Neuronal stem cell (in vitro differentiated cells): ENCODE data around the gene MS4A7.

Experiments used
- DNase-seq: peaks from one replicate; pipeline ENCODE4 v3.0.0-alpha.2; 2013; ENCODE audit warnings: low spot score
- H2AFZ ChIP-seq: one replicate; pipeline ENCODE4 v1.6.1; 2013; ENCODE audit warnings: mild to moderate bottlenecking, low read length, inconsistent platforms
- H2AK5ac ChIP-seq: 2 replicates; pipeline ENCODE4 v1.6.1; 2013; ENCODE audit warnings: low read depth, mild to moderate bottlenecking, inconsistent platforms, low read length, moderate library complexity, mixed read lengths
- H2BK120ac ChIP-seq: 2 replicates; pipeline ENCODE4 v1.6.1; 2013; ENCODE audit warnings: low read depth, mild to moderate bottlenecking, inconsistent platforms, low read length, moderate library complexity, mixed read lengths
- H2BK12ac ChIP-seq: one replicate; pipeline ENCODE4 v1.6.1; 2013; ENCODE audit warnings: low read length, inconsistent platforms
- H2BK15ac ChIP-seq: 2 replicates; pipeline ENCODE4 v1.6.1; 2013; ENCODE audit warnings: mild to moderate bottlenecking, low read length, inconsistent platforms, mixed read lengths
- H2BK5ac ChIP-seq: one replicate; pipeline ENCODE4 v1.6.1; 2013; ENCODE audit warnings: inconsistent platforms, mild to moderate bottlenecking, low read length, moderate library complexity
- H3K14ac ChIP-seq: one replicate; pipeline ENCODE4 v1.6.1; 2013; ENCODE audit warnings: low read length, inconsistent platforms
- H3K18ac ChIP-seq: 2 replicates; pipeline ENCODE4 v1.6.1; 2013; ENCODE audit warnings: low read length, inconsistent platforms
- H3K23ac ChIP-seq: 2 replicates; pipeline ENCODE4 v1.6.1; 2013; ENCODE audit warnings: low read depth, mild to moderate bottlenecking, mixed read lengths, low read length, inconsistent platforms; ENCODE audit not compliant: poor library complexity
- H3K27ac ChIP-seq: replicated peaks from 3 replicates; pipeline ENCODE4 v1.5.1; 2013; ENCODE audit warnings: low read length, inconsistent platforms
- H3K27me3 ChIP-seq, 3 experiments: 2 replicates each; pipeline ENCODE4 v1.6.1; 2013; ENCODE audit warnings: low read length in 3 of 3, mild to moderate bottlenecking in 2 of 3, inconsistent platforms in 1 of 3, low read depth in 1 of 3, mixed read lengths in 1 of 3, moderate library complexity in 1 of 3; ENCODE audit not compliant: control insufficient read depth in 3 of 3, insufficient read depth in 3 of 3
- H3K36me3 ChIP-seq, 2 donors: replicated peaks in 1 of 2; 2 replicates each; pipeline ENCODE4 v1.6.1; 2013; ENCODE audit warnings: low read length in 2 of 2; ENCODE audit not compliant: control insufficient read depth in 2 of 2, insufficient read depth in 2 of 2
- H3K4ac ChIP-seq: 2 replicates; pipeline ENCODE4 v1.6.1; 2013; ENCODE audit warnings: inconsistent platforms, mild to moderate bottlenecking, low read length, moderate library complexity
- H3K4me1 ChIP-seq, 2 donors: 1 replicate in 1 of 2; 2 replicates in 1 of 2; pipeline ENCODE4 v1.6.1; 2013; ENCODE audit warnings: low read length in 2 of 2, low read depth in 1 of 2; ENCODE audit not compliant: control insufficient read depth in 2 of 2, insufficient read depth in 1 of 2
- H3K4me2 ChIP-seq: one replicate; pipeline ENCODE4 v1.6.1; 2013; ENCODE audit warnings: mild to moderate bottlenecking, low read length, inconsistent platforms; ENCODE audit not compliant: insufficient read depth, poor library complexity, severe bottlenecking
- H3K4me3 ChIP-seq, 2 donors: 2 replicates each; pipeline ENCODE4 v1.5.1; 2013; ENCODE audit warnings: low read length in 2 of 2, mild to moderate bottlenecking in 2 of 2, inconsistent platforms in 1 of 2, moderate library complexity in 1 of 2
- H3K79me1 ChIP-seq: one replicate; pipeline ENCODE4 v1.6.1; 2013; ENCODE audit warnings: low read depth, mild to moderate bottlenecking, inconsistent platforms, low read length, moderate library complexity
- H3K9ac ChIP-seq: one replicate; pipeline ENCODE4 v1.6.1; 2013; ENCODE audit warnings: mild to moderate bottlenecking, low read depth, low read length, inconsistent platforms; ENCODE audit not compliant: poor library complexity
- H3K9me3 ChIP-seq, 2 donors: replicated peaks in 1 of 2; 2 replicates each; pipeline versions ENCODE3 to v1.6.1; 2013; ENCODE audit warnings: low read length in 2 of 2, mild to moderate bottlenecking in 2 of 2, inconsistent platforms in 1 of 2, low read depth in 1 of 2, mixed read lengths in 1 of 2, moderate library complexity in 1 of 2; ENCODE audit not compliant: control insufficient read depth in 2 of 2, insufficient read depth in 1 of 2
- H4K8ac ChIP-seq: one replicate; pipeline ENCODE4 v1.6.1; 2013; ENCODE audit warnings: low read depth, mild to moderate bottlenecking, inconsistent platforms, low read length, moderate library complexity
- H4K91ac ChIP-seq: one replicate; pipeline ENCODE4 v1.6.1; 2013; ENCODE audit warnings: low read length, low read depth, mild to moderate bottlenecking, inconsistent platforms; ENCODE audit not compliant: poor library complexity
- WGBS, 2 donors: extraction: QIAGEN DNeasy Blood & Tissue Kit; methylation state at CpG; one replicate each; pipeline ENCODE4 v1.1.7; 2013; ENCODE audit warnings: missing lambda C conversion rate in 2 of 2, mixed read lengths in 1 of 2; ENCODE audit not compliant: insufficient read length in 2 of 2, insufficient replicate concordance in 1 of 2; ENCODE audit errors: extremely low coverage in 2 of 2; 5-methylcytosine and 5-hydroxymethylcytosine counted together

The MS4A7 gene

DNA sequence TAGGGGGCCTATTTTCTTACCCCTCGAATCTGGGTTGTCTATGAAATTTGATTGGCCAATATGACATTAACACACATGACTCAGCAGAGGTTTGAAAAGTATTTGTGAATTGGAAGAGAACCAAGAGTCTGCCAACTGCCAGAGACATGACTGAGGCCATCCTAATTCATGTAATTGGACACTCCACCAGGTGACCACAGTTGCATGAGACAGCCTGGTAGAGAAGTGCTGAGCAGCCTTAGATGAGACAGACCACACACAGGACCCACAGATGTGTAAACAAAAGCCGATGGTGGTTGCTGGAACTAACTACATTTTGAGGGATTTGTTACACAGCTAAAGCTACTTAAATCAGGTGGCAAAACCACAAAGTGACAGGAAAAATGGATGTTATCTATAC, 50.2 kb downstream of the MS4A7 start:
- no CpG with 5 or more reads among the region's 2 CpGs for WGBS, 2 donors
- Histone ChIP-seq H2BK15ac (no peak overlapping the region), H3K23ac (no peak overlapping the region)

DNA sequence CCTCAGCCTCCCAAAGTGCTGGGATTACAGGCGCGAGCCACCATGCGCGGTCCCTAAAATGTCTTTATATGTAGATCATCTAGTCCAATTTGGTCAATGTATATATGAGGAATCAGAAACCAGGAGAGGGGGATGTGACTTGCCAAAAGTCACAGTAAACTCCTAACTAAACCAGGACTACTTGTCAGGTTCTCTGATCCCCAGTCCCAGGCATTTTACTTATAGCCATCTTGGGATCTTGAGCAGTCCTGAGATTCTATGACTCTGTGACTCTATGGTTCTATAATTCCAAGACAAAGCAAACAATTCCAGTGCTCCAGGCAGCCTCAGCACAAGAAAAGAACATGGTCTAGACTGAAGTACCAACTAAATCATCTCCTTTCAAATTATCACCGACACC, 50.9 kb downstream of the MS4A7 start, which contains the start of gene MS4A5:
Gene MS4A5, plus strand, starts transcription at position 301 of the 400 bp plus-strand sequence. CDS start 103 bp downstream, outside the sequence.
- H2AK5ac ChIP-seq, result no peak within 1 kb of the TSS

More for the DNA sequence above, 50.2 kb downstream of the MS4A7 start:
- Histone ChIP-seq H3K4me1 (no peaks in the 10 kb centered on the region), H3K4me3 (no peak overlapping the region), H3K27ac (no peak overlapping the region), H2BK120ac (no peak overlapping the region), H3K36me3 (no peaks in the 10 kb centered on the region), H3K4ac (no peak overlapping the region), H3K4me2 (no peak overlapping the region), H4K8ac (no peak overlapping the region), H3K9ac (no peak overlapping the region), H2BK12ac (no peak overlapping the region), H3K9me3 (no peaks in the 10 kb centered on the region), H3K27me3 (peaks cover 0 to 2% (median 0%) of the 10 kb centered on the region in 3 experiments), H3K18ac (no peak overlapping the region), H3K14ac (no peak overlapping the region), H2AFZ (no peak overlapping the region), H3K79me1 (no peaks in the 10 kb centered on the region), H2AK5ac (no peak overlapping the region), H2BK5ac (no peak overlapping the region), H4K91ac (no peak overlapping the region)
- DNase-seq, result no peak

DNA sequence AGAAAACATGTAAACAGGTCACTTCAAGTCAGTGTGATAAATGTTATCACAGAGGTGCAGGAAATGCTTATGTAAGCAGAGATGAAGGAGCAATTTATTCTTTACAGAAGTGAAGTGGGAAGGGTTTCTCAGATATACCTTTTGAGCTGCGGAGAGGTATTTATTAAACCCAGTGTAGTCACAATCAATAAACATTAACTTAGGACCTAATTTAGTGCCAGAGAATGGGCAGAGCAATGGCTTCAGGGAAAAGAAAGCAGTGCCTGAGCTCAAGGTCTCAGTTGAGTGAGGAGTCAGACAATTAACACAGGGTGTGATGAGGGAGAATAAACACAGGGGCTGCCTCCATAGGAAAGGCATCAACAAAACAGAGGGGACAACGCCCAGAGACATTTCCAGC, 52.9 kb downstream of the MS4A7 start:
- Histone ChIP-seq H3K4ac (no peak overlapping the region), H3K36me3 (no peaks in the 10 kb centered on the region), H2BK15ac (no peak overlapping the region), H3K9me3 (no peaks in the 10 kb centered on the region), H3K27ac (no peak overlapping the region), H3K9ac (no peak overlapping the region), H2BK12ac (no peak overlapping the region), H3K14ac (no peak overlapping the region), H4K91ac (no peak overlapping the region), H3K27me3 (peaks cover 0 to 5% (median 0%) of the 10 kb centered on the region in 3 experiments), H3K23ac (no peak overlapping the region), H2BK5ac (no peak overlapping the region), H3K18ac (no peak overlapping the region), H3K4me2 (no peak overlapping the region), H4K8ac (no peak overlapping the region), H3K4me3 (no peak overlapping the region), H3K4me1 (no peaks in the 10 kb centered on the region), H2AK5ac (no peak overlapping the region), H2BK120ac (no peak overlapping the region), H3K79me1 (no peaks in the 10 kb centered on the region), H2AFZ (no peak overlapping the region)
- WGBS, 2 donors, result no CpG with 5 or more reads among the region's 2 CpGs
- no peak for DNase-seq

More for the DNA sequence above, 50.9 kb downstream of the MS4A7 start, which contains the start of gene MS4A5:
- H3K36me3 ChIP-seq, result no peaks in the 10 kb centered on the region
- no peak within 1 kb of the TSS for H2BK5ac ChIP-seq
- no peak within 1 kb of the TSS for H3K9ac ChIP-seq
- no peak within 1 kb of the TSS for H3K4me3 ChIP-seq
- H3K27me3 ChIP-seq, result peaks cover 0 to 5% (median 0%) of the 10 kb centered on the region in 3 experiments
- no peak within 1 kb of the TSS for H2BK15ac ChIP-seq
- H3K79me1 ChIP-seq, result no peaks in the 10 kb centered on the region
- no peak within 1 kb of the TSS for H3K23ac ChIP-seq
- no peaks in the 10 kb centered on the region for H3K4me1 ChIP-seq
- no peaks in the 10 kb centered on the region for H3K9me3 ChIP-seq
- no peak within 1 kb of the TSS for H2BK120ac ChIP-seq
- no peak for DNase-seq
- no peak within 1 kb of the TSS for H3K14ac ChIP-seq
- no peak within 1 kb of the TSS for H3K27ac ChIP-seq
- no peak within 1 kb of the TSS for H4K91ac ChIP-seq
- WGBS, 2 donors, result no CpG with 5 or more reads among the region's 5 CpGs
- H3K18ac ChIP-seq, result no peak within 1 kb of the TSS
- H3K4ac ChIP-seq, result no peak within 1 kb of the TSS
- no peak within 1 kb of the TSS for H2AFZ ChIP-seq
- no peak within 1 kb of the TSS for H2BK12ac ChIP-seq
- no peak within 1 kb of the TSS for H3K4me2 ChIP-seq
- H4K8ac ChIP-seq, result no peak within 1 kb of the TSS

DNA sequence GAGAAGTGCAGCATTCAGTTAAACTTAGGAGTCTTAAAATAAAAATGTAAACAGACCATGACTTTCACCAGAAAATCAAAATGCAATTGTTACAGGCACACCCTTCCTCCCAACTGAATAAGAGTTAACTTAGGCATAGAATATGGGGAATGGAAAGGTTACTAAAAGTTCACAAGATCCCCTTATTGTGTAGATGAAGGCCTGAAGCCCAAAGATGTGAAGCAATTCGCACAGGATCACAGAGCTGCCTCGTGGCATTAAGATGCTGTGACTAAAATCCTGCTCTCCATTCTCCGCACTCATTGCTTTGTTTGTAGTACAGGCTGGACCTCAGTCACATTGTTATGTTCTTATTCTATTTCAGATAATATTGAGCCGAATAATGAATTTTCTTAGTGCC, 55.1 kb downstream of the MS4A7 start:
- H3K27ac ChIP-seq, result no peak overlapping the region
- H2BK12ac ChIP-seq, result no peak overlapping the region
- H3K79me1 ChIP-seq, result no peaks in the 10 kb centered on the region
- no peak overlapping the region for H3K23ac ChIP-seq
- no peak overlapping the region for H4K8ac ChIP-seq
- H2BK5ac ChIP-seq, result no peak overlapping the region
- H2AFZ ChIP-seq, result no peak overlapping the region
- no peak overlapping the region for H4K91ac ChIP-seq
- no peak overlapping the region for H3K14ac ChIP-seq
- H3K18ac ChIP-seq, result no peak overlapping the region
- no peak overlapping the region for H2BK15ac ChIP-seq
- H3K4ac ChIP-seq, result no peak overlapping the region
- H3K36me3 ChIP-seq, result no peaks in the 10 kb centered on the region
- no peak overlapping the region for H3K4me2 ChIP-seq
- no peaks in the 10 kb centered on the region for H3K9me3 ChIP-seq
- H3K27me3 ChIP-seq, result peaks cover 0 to 5% (median 0%) of the 10 kb centered on the region in 3 experiments
- H2AK5ac ChIP-seq, result no peak overlapping the region
- H3K4me1 ChIP-seq, result no peaks in the 10 kb centered on the region
- no CpG with 5 or more reads among the region's 4 CpGs for WGBS, 2 donors
- H3K4me3 ChIP-seq, result no peak overlapping the region
- no peak overlapping the region for H3K9ac ChIP-seq
- H2BK120ac ChIP-seq, result no peak overlapping the region
- no peak for DNase-seq
